GM19438 (cell line): ENCODE results near the gene FAM90A1.
"Not testable (repeated sequence)": the region's sequence is repeated elsewhere in the genome, so short reads cannot be mapped to it uniquely, and the experiment has no call there.

ENCODE experiments used
- ATAC-seq: cut with Tn5 transposase; IDR thresholded peaks from one replicate; pipeline ENCODE4 v1.9.1; 2021; ENCODE audit warnings: low read depth; ENCODE audit not compliant: unreplicated experiment

The FAM90A1 gene

GRCh38 chr12:8234746-8235145 is 7.3 kb upstream of the FAM90A1 start:
- ATAC-seq = not testable (repeated sequence)

DNA sequence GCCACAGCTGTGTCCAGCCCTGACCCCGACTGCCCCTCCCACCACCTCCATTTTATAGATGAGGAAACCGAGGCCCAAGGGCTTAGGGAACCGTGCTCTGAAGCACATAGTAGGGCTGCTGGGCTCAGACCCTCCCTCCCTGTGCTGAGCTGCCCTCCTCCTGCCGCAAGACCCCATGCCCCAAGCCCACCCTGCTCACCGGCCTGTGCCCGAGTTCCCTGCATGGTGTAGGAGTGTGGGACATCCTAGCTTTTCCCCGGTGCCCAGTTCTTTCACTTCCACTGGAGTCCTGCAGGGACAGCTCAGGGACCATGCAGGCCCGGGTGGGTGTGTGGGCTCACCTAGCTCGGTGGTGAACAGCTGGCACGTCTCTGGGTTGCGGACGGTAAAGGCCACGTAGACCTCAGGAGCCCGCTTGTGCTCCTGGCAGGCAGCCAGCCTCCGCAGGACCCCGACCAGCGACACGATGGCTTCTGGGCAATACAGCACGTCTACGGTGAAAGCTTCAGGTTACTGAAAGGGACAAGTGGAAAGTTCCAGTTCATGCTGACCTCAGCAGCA is 6.6 kb upstream of the FAM90A1 start:
- ATAC-seq = not testable (repeated sequence)

DNA sequence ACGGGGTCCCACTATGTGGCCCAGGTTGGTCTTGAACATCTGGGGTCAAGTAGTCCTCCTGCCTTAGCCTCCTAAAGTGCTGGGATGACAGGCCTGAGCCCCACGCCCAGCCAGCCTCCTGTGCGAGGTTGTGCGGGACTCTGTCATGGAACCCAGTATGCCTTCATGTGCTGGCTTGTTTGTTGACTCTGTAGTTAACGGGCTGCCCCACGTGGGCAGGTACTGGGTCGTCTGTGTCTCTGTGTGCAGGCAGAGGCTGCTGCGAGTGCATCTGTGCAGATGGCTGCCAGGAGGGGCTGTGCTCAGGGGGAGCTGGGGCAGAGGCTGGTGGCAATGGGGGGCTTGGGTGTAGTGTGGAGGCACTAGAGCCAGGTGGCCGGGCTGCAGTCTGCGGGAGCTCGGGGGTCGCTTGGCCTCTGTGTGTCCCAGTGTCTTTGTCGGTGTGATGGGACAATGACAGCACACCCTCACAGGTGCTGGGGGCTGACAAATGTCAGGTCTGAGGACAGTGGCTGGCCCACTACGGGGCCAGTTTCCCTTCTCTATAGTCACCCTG is 6.0 kb upstream of the FAM90A1 start:
- ATAC-seq = not testable (repeated sequence)

- not testable (repeated sequence) for ATAC-seq
Measured at GRCh38 chr12:8231666-8232608, 4.5 kb upstream of the FAM90A1 start.

- ATAC-seq = not testable (repeated sequence)
Measured at GRCh38 chr12:8231049-8231448, 3.6 kb upstream of the FAM90A1 start.

DNA sequence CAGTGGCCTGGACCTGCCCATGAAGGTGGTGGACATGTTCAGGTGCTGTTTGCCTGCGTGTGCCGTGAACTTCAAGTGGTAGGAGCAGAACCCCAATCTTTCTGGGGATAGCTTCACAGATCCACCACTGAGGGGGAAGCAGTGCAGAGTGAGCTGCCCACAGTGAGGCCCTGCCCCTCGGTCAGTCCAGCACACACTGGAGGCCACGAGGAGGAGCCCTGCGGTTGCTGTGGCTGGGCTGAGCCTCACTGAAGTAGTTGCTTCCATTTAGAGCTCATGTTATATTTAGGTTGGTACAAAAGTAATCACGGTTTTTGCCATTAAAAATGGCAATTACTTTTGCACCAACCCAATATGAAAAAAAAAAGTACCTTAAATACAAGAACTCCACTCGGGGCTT is 2.1 kb upstream of the FAM90A1 start:
- ATAC-seq = not testable (repeated sequence)

DNA sequence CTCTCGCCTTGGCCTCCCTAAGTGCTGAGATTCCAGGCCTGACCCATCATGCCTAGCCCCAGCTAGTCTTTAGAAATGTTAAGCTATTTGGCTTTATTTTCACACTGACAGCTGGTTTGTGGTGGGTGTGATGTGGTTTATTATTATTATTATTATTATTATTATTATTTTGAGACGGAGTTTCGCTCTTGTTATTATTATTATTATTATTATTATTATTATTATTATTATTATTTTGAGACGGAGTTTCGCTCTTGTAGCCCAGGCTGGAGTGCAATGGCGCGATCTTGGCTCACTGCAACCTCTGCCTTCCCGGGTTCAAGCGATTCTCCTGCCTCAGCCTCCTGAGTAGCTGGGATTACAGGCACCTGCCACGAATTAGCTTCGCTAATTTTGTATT is 1.2 kb upstream of the FAM90A1 start:
- ATAC-seq = not testable (repeated sequence)

DNA sequence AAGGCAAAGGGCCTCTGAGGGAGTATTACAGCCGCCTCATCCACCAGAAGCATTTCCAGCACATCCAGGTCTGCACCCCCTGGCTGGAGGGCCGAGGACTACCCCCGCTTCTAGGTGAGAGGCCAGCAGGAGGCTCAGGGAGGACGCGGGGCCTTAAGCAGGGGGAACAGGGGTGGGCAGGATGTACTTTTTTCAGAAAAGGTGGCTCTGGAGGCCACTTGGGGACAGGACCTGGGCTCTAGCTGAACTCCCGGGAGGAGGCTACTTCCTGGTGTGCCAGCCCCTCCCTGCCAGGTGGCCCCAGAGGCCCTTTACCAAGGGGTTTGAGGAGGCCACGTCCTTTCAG is 287 bp upstream of the FAM90A1 start:
- ATAC-seq = not testable (repeated sequence)

DNA sequence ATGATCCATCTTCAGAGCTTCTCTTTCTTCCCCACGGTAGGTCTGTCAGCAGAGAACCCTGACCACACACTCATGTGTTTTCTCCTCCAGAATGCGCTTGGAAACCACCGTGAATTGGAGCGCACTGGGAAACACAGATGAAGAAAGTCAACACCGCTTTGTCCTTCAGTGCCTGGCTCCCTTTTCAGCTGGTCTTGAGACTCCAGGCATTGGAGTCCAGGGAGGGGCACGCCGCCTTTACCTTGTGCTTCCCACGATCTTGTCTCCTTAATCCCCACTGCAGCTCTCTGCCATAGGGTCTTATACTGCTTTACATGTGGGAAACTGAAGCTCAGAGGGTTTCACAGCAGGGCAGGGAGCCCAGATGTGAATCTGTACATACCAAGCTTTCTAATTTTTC is 1.1 kb downstream of the FAM90A1 start:
- ATAC-seq = no peak

GRCh38 chr12:8224782-8225181 is 2.6 kb downstream of the FAM90A1 start:
- not testable (repeated sequence) for ATAC-seq

GRCh38 chr12:8223646-8224045 is 3.8 kb downstream of the FAM90A1 start:
- not testable (repeated sequence) for ATAC-seq

- not testable (repeated sequence) for ATAC-seq
Measured at GRCh38 chr12:8222303-8222702, 5.1 kb downstream of the FAM90A1 start.

DNA sequence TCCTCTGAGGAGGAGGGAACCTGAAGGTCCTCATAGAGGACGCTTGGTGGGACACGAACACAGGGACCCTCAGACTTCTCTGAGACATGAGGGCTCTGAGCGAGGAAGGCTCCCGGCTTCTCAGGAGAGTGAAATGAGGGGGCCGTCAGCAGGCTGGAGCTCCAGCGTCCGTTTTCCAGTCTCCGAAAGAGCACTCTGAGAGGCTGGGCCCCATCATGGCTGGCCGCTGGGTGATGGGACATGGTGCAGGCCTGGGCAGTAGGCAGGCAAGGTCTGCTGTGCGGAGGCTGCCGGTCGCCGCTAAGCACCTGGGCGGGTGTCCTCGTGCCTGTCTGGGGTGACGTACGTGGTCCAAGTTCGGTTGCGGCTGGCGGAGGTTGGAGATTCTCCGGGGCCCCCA is 5.6 kb downstream of the FAM90A1 start:
- ATAC-seq = not testable (repeated sequence)

DNA sequence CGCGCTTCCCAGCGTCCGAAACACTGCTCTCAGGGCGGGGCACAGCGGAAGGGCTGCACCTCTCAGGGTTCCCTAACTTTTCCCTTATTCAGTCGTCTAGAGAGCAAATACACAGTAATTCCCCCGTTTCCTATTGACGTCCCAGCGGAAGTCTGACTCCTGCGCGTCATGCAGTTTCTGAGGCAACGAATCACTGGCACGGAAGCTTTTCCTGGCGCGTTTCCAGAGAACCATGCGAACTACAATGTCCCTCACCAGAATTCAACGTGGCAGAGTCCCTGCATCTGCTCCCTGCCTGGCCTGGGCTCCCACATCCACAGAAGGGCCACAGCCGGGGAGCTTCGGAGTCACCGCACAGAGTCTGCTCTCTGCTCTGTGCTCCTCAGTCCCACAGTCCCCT is 6.0 kb downstream of the FAM90A1 start:
- ATAC-seq = not testable (repeated sequence)

DNA sequence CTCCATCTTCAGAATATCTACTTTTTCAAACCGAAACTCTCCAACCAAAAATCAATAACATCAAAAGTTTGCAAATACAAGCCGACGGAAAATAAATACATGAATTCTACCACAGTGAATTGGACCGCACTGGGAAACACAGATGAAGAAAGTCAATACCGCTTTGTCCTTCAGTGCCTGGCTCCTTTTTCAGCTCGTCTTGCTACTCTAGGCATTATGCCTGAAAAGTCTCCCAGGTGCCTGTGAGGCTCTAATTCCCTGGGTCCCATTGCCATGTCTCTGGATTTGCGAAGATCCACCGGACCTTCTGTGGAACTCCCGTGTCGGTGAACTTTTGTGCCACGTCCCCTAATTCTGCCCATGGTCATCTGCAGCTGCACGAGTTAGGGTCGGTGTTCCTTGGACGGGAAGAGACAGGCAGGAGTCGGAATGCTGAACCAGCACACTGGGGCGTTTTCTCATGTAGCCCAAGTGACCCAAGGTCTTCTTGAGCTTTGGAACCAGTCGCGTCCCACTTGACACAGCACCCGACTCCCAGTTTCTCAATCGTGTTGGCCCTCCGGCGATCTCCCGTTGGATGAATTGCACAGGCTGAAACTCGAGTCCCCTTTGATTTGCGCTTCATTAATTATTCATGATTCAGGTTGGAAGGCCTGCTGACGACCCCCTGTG is 8.6 kb downstream of the FAM90A1 start:
- not testable (repeated sequence) for ATAC-seq

DNA sequence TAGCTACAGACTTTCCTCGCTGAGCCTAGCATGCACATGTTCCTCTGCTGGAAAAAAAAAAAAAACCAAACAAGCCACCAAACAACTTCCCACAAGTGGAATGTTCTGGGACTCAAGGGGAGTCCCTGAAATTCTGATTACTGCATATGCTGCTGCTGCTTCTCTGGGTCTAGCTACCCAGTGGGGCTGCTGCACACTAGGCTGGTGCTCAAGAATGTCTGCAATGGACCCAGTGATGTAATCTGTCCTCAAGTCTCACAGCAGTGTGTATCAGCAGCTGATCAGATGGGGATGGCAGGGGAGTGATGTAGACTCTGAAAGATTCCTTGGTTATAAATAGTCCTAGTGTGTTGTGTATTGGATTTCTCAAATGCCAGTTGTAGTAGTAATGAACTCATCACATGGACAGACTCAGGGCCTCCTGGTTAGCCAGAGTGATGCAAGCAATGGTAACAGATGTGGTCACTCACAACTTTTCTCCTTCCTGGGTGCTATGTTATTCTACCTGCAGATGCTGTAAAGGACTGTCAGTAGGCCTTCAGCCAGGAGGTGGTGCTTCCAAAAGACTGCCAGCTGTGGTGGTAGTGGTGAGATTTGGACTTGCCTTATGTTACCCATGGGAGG is 29.6 kb downstream of the FAM90A1 start:
- not testable (repeated sequence) for ATAC-seq

GRCh38 chr12:8188088-8188487 is 39.3 kb downstream of the FAM90A1 start:
- not testable (repeated sequence) for ATAC-seq

GRCh38 chr12:8184206-8184605 is 43.2 kb downstream of the FAM90A1 start:
- ATAC-seq = not testable (repeated sequence)

GRCh38 chr12:8183346-8183745 is 44.1 kb downstream of the FAM90A1 start:
- ATAC-seq = not testable (repeated sequence)

DNA sequence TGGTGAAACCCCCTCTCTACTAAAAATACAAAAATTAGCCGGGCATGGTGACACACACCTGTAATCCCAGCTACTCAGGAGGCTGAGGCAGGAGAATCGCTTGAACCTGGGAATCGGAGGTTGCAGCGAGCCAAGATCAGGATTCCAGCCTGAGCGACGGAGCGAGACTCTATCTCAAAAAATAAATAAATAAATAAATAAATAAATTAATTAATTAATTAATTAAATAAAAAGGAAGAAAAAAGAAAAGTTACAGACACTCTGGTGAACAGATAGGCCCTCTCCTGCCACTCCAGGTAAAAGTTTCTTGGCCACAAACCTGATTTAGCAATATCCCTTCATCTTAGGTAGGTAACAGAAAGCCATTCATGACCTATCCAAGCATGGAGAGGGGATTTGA is 44.5 kb downstream of the FAM90A1 start:
- ATAC-seq = not testable (repeated sequence)
